ENCODE measurements around the gene CRIP1. TPM values are rescaled to one million over a fixed set of nuclear protein-coding genes. Genes with fewer than 3 reads are reported as not detected.

CRIP1 gene
- total and polyA plus RNA-seq, 2 donors (not counting 3 experiments of a cell fraction or from before 2014, with no cell fraction given): 3.1 to 8.1 TPM

- intact Hi-C loops (cut with micrococcal nuclease): no loop called here
Measured at GRCh38 chr14:105536051-105536450, 49.4 kb downstream of the CRIP1 start.

More at GRCh38 chr14:105536051-105536450, 49.4 kb downstream of the CRIP1 start:
- CTCF ChIA-PET: interaction anchor here (1.7 kb wide), 1 partner anchor 8 kb away, joined by 6 read pairs; no protein-coding TSS in a partner anchor
- H2AFZ ChIP-seq (ENCODE audit: low read depth, low read length): no peak overlapping the region
- H3K79me2 ChIP-seq (ENCODE audit: control insufficient read depth, insufficient read depth, low read length): no peaks in the 10 kb centered on the region
- H3K36me3 ChIP-seq (ENCODE audit: control insufficient read depth in 2 of 2, extremely low read depth in 1 of 2, insufficient read depth in 2 of 2, low read length in 2 of 2): no peaks in the 10 kb centered on the region
- BruUV-seq (replicated peaks): no TSS peak
- H3K27me3 ChIP-seq (ENCODE audit: control insufficient read depth in 2 of 2, insufficient read depth in 2 of 2, low read length in 2 of 2): no peaks in the 10 kb centered on the region
- dilution Hi-C loops (cut with MboI; ENCODE audit: extremely low pct_ligation_motif_present, low sequenced_read_pairs): no loop called here
- H3K27ac ChIP-seq (ENCODE audit: insufficient read depth, low read depth, low read length): no peak overlapping the region
- TF ChIP-seq MAX (IDR thresholded peaks at IDR 0.05; ENCODE audit: insufficient read depth, insufficient read length) (no peak), EZH2 (IDR thresholded peaks at IDR 0.05; ENCODE audit: borderline replicate concordance, low read depth, low read length, severe bottlenecking) (no peak), POLR2A (IDR thresholded peaks at IDR 0.05; ENCODE audit: low read depth, low read length) (no peak), JUN (IDR thresholded peaks at IDR 0.05; ENCODE audit: borderline replicate concordance, insufficient read depth, insufficient read length, low read depth) (no peak), FOS (IDR thresholded peaks at IDR 0.05; ENCODE audit: borderline replicate concordance, insufficient read depth, low read length) (no peak), GATA2 (IDR thresholded peaks at IDR 0.05; ENCODE audit: insufficient read depth, insufficient read length, low read depth, low read length) (no peak), MYC (IDR thresholded peaks at IDR 0.05; ENCODE audit: low read depth, low read length) (no peak), POLR2AphosphoS5 (IDR thresholded peaks at IDR 0.05; ENCODE audit: insufficient read depth, low read depth, low read length) (no peak), CTCF (IDR thresholded peaks at IDR 0.05; ENCODE audit: extremely low read depth in 1 of 2, insufficient read depth in 1 of 2, low read depth in 1 of 2, low read length in 2 of 2) (no peak)
- no peaks in the 10 kb centered on the region for H3K9me1 ChIP-seq (replicated peaks; ENCODE audit: control insufficient read depth, extremely low read depth, insufficient read depth, low read length)
- no peak overlapping the region for H3K4me2 ChIP-seq (ENCODE audit: insufficient read depth, low read length)
- no peaks in the 10 kb centered on the region for H3K9me3 ChIP-seq (replicated peaks; ENCODE audit: control insufficient read depth, insufficient read depth, low read length)
- no peak overlapping the region for H3K4me3 ChIP-seq (replicated peaks in 1 of 3; ENCODE audit: insufficient read depth in 1 of 3, low read depth in 1 of 3, low read length in 3 of 3)
- no peaks in the 10 kb centered on the region for H4K20me1 ChIP-seq (replicated peaks; ENCODE audit: control insufficient read depth, extremely low read depth, insufficient read depth, low read length)
- no peak for FAIRE-seq
- DNase-seq (ENCODE audit: low read depth, low spot score): no peak
- no peaks in the 10 kb centered on the region for H3K4me1 ChIP-seq (ENCODE audit: control insufficient read depth, extremely low read depth, insufficient read depth, low read length)
- POLR2A ChIA-PET: no interaction called here
- no peak overlapping the region for H3K9ac ChIP-seq (replicated peaks; ENCODE audit: extremely low read depth, insufficient read depth, low read length)

Data from endothelial cell of umbilical vein (primary cell).